K562 (cell line): ENCODE results near the gene THSD8. TPM values are rescaled to one million over a fixed set of nuclear protein-coding genes. Genes with fewer than 3 reads are reported as not detected.

Experiments used
- CHD1 ChIP-seq: fragments of 200-600 bp; sonication (generic); IDR thresholded peaks from one replicate; pipeline ENCODE4 v1.6.1; 2012; ENCODE audit warnings: mild to moderate bottlenecking, moderate library complexity, low read length, inconsistent platforms
- DLX4 ChIP-seq: fragments of 250-450 bp; sonication (Bioruptor Pico); IDR thresholded peaks from 2 replicates; pipeline ENCODE4 v1.6.1; 2021; ENCODE audit warnings: mild to moderate bottlenecking
- HMGN3 ChIP-seq: IDR thresholded peaks from 2 replicates; pipeline ENCODE4 v1.6.1; 2011; ENCODE audit warnings: borderline replicate concordance, low read depth, mild to moderate bottlenecking, mixed read lengths, low read length; ENCODE audit not compliant: insufficient read length; ENCODE audit errors: extremely low read depth
- ID3 ChIP-seq, 2 experiments: fragments of 250-450 bp in 1 of 2; fragments of 450-650 bp in 1 of 2; sonication (Bioruptor Pico) in 1 of 2; IDR thresholded peaks; 2 replicates each; pipeline versions ENCODE4 v1.6.1 to v1.8.0; 2016 to 2021; ENCODE audit warnings: mild to moderate bottlenecking in 2 of 2, moderate library complexity in 2 of 2, missing compliant biosample characterization in 1 of 2, missing genetic modification characterization in 1 of 2
- KLF10 ChIP-seq: fragments of 250-450 bp; sonication (Bioruptor Pico); IDR thresholded peaks from 2 replicates; pipeline ENCODE4 v1.6.1; 2021; ENCODE audit warnings: matching md5 sums
- KLF13 ChIP-seq: fragments of 450-650 bp; IDR thresholded peaks from 2 replicates; pipeline ENCODE4 v1.6.1; 2016; ENCODE audit warnings: missing genetic modification characterization, low read depth, mild to moderate bottlenecking, missing compliant biosample characterization, moderate library complexity, borderline replicate concordance
- NELFE ChIP-seq: IDR thresholded peaks from 2 replicates; pipeline ENCODE4 v1.6.1; 2011; ENCODE audit warnings: mild to moderate bottlenecking; ENCODE audit not compliant: insufficient read depth, insufficient read length
- NFIX ChIP-seq: fragments of 250-450 bp; sonication (Bioruptor Pico); IDR thresholded peaks from 2 replicates; pipeline ENCODE4 v1.4.0; 2020; ENCODE audit warnings: low read depth, mild to moderate bottlenecking, moderate library complexity
- NUFIP1 ChIP-seq: fragments of 450-650 bp; IDR thresholded peaks from 2 replicates; pipeline ENCODE4 v1.6.1; 2018; ENCODE audit not compliant: partially characterized antibody
- RBM25 ChIP-seq: fragments of 200-400 bp; formaldehyde crosslinking; IDR thresholded peaks from 2 replicates; pipeline ENCODE4 v1.6.1; 2018; ENCODE audit warnings: low read length, low read depth, moderate library complexity; ENCODE audit not compliant: severe bottlenecking
- SMAD2 ChIP-seq: fragments of 150-350 bp; IDR thresholded peaks from 2 replicates; pipeline ENCODE4 v1.6.1; 2014; ENCODE audit warnings: low read depth, mild to moderate bottlenecking, low read length
- SNRNP70 ChIP-seq: fragments of 200-400 bp; formaldehyde crosslinking; optimal IDR thresholded peaks from 2 replicates; pipeline ENCODE3; 2017; ENCODE audit warnings: low read depth, low read length
- SREBF2 ChIP-seq: sonication (generic); formaldehyde crosslinking; IDR thresholded peaks from 2 replicates; pipeline ENCODE4 v1.4.0; 2020; ENCODE audit warnings: mild to moderate bottlenecking, missing genetic modification reagents
- TBP ChIP-seq: optimal IDR thresholded peaks from 2 replicates; pipeline ENCODE3; 2011; ENCODE audit warnings: low read depth, low read length, improper control_type of control experiment
- TCF15 ChIP-seq: fragments of 250-450 bp; sonication (Bioruptor Pico); IDR thresholded peaks from 2 replicates; pipeline ENCODE4 v1.8.0; 2022; ENCODE audit warnings: moderate library complexity, mild to moderate bottlenecking, inconsistent platforms
- TEAD1 ChIP-seq, 2 experiments: fragments of 450-650 bp in 1 of 2; sonication (generic) in 1 of 2; formaldehyde crosslinking; IDR thresholded peaks; 2 replicates each; pipeline versions ENCODE4 v1.4.0 to v1.8.0; 2020 to 2022; ENCODE audit warnings: mild to moderate bottlenecking in 2 of 2, missing genetic modification reagents in 1 of 2
- ZC3H4 ChIP-seq: sonication (generic); formaldehyde crosslinking; IDR thresholded peaks from 2 replicates; pipeline ENCODE4 v1.9.0; 2021; ENCODE audit warnings: missing genetic modification reagents, borderline replicate concordance
- ZNF143 ChIP-seq: sonication (generic); formaldehyde crosslinking; IDR thresholded peaks from 2 replicates; pipeline ENCODE4 v1.9.0; 2022; ENCODE audit warnings: mild to moderate bottlenecking, missing genetic modification reagents
- ZNF175 ChIP-seq: fragments of 200-800 bp; sonication (Bioruptor generic); IDR thresholded peaks from 2 replicates; pipeline ENCODE4 v1.6.1; 2016; ENCODE audit warnings: low read depth, mild to moderate bottlenecking, missing genetic modification characterization, missing compliant biosample characterization
- ZNF551 ChIP-seq: fragments of 250-450 bp; sonication (Bioruptor Pico); IDR thresholded peaks from 2 replicates; pipeline ENCODE4 v1.5.0; 2021; ENCODE audit warnings: mild to moderate bottlenecking, moderate library complexity
- ZNF707 ChIP-seq: fragments of 250-450 bp; sonication (Bioruptor Pico); conservative IDR thresholded peaks from 2 replicates; pipeline ENCODE4 v1.8.0; 2022; ENCODE audit warnings: inconsistent platforms, mild to moderate bottlenecking, moderate library complexity
- polyA plus RNA-seq, 8 experiments: library from polyadenylated mRNA; depleted of rRNA in 4 of 8; stranded (reverse) in 5 of 8; unstranded in 3 of 8; fragments of >200 nt; fragmentation: Nextera tagmentation in 2 of 8; fragmentation: Illumina TruSeq in 1 of 8; extraction: Ambion mirVana in 2 of 8; extraction: Trizol in 1 of 8; gene quantifications; 2 replicates each; pipeline versions ENCODE4 v1.2.1 to v1.2.3, GENCODE V29; 2011 to 2014; ENCODE audit warnings: inconsistent platforms in 1 of 8, missing spikeins in 1 of 8
- total RNA-seq, 7 experiments: library from RNA; depleted of rRNA in 6 of 7; stranded (reverse); fragments of >200 nt in 6 of 7; fragmentation: Illumina TruSeq in 2 of 7; extraction: Trizol in 2 of 7; gene quantifications; 2 replicates each; pipeline versions ENCODE4 v1.2.1 to v1.2.3, GENCODE V29; 2011 to 2021; ENCODE audit warnings: low replicate concordance in 1 of 7
- TF ChIP-seq, protein P1 (sequence below), 2 experiments: fragments of 450-650 bp in 1 of 2; sonication (generic) in 1 of 2; formaldehyde crosslinking; conservative IDR thresholded peaks; 2 replicates each; pipeline versions ENCODE4 v1.4.0 to v1.8.1; 2020 to 2022; ENCODE audit warnings: mild to moderate bottlenecking in 1 of 2, missing genetic modification reagents in 1 of 2
- TF ChIP-seq, protein P2 (sequence below): fragments of 450-650 bp; formaldehyde crosslinking; IDR thresholded peaks from 2 replicates; pipeline ENCODE4 v1.4.0; 2020; ENCODE audit warnings: mild to moderate bottlenecking, moderate library complexity

Gene THSD8
- total and polyA plus RNA-seq, 9 of the 15 experiments (the other 6 are each of a cell fraction or from before 2014, with no cell fraction given): 8.4 to 42.4 (median 19.9) TPM; not detected in 2

DNA sequence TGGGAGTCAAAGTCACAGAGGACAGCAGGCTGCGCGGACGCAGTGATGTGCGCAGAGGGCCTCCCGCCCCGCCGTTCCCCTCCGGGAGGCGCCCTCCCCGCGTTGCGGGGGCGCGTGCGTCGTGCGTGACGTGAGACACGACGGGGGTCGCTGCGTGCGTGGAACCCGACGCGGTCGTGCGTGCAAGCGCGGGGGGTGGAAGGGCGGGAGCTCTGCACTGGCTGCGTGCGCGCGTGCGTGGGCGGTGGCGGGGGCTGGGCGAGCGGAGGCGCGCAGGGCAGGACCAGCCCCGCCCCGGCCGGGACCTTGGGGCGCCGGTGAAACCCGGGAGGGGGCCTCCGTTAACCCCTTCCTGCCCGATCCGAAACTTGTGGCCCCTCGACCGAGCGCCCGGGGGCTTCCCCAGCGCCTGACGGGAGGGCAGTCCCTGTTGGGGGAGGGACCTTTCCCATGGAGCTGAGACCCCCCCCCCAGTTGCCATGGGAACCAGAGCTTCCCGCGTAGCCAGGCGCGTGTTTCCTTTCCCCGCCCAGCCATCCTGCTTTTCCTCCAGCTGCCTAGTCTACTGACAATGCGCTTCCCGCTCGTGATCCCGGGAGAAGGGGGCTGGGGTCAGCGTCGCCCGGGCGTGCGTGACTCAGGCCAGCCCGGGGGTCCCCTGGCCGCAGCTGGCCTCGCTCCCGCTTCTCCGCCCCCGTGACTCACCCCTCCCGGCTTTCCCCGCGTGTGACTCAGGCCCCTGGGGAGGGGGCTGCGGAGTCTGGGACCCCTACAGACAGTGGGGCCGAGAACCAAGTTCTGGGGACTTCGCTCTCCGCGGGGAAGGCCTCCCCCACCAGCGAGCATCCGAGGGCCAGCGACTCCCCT is 19.2 kb upstream of the THSD8 start (continued):
- no peak for TF ChIP-seq SMAD2
- no peak for TF ChIP-seq TCF15 (CRISPR knock-in tag)
- TF ChIP-seq ZNF175 (CRISPR knock-in tag): peak; percentile 42; the same call in 1 of the 2 replicates
- no peak for TF ChIP-seq RBM25
- TF ChIP-seq HMGN3: peak; percentile 89
- TF ChIP-seq CHD1: no peak
- TF ChIP-seq KLF13: no peak
- TF ChIP-seq SNRNP70: no peak
- no peak for TF ChIP-seq TBP
- TF ChIP-seq NFIX (CRISPR knock-in tag): no peak
- no peak for TF ChIP-seq ZNF143 (CRISPR knock-in tag)
- TF ChIP-seq ZNF707 (CRISPR knock-in tag): no peak
- no peak for TF ChIP-seq KLF10 (CRISPR knock-in tag)
- no peak for TF ChIP-seq ID3 (CRISPR knock-in tag; IDR thresholded peaks at IDR 0.05)
- peak; percentile 37; the same call in 1 of the 2 replicates for TF ChIP-seq ID3 (tag; IDR thresholded peaks at IDR 0.05)
- no peak for TF ChIP-seq ZNF551 (CRISPR knock-in tag)
- no peak for TF ChIP-seq NELFE
- TF ChIP-seq SREBF2 (CRISPR knock-in tag): no peak
- TF ChIP-seq, protein P1, sequence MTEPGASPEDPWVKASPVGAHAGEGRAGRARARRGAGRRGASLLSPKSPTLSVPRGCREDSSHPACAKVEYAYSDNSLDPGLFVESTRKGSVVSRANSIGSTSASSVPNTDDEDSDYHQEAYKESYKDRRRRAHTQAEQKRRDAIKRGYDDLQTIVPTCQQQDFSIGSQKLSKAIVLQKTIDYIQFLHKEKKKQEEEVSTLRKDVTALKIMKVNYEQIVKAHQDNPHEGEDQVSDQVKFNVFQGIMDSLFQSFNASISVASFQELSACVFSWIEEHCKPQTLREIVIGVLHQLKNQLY (CRISPR knock-in tag; conservative IDR thresholded peaks at IDR 0.05): no peak
- no peak for TF ChIP-seq ZC3H4 (CRISPR knock-in tag)
- no peak for TF ChIP-seq NUFIP1
- TF ChIP-seq, protein P2, sequence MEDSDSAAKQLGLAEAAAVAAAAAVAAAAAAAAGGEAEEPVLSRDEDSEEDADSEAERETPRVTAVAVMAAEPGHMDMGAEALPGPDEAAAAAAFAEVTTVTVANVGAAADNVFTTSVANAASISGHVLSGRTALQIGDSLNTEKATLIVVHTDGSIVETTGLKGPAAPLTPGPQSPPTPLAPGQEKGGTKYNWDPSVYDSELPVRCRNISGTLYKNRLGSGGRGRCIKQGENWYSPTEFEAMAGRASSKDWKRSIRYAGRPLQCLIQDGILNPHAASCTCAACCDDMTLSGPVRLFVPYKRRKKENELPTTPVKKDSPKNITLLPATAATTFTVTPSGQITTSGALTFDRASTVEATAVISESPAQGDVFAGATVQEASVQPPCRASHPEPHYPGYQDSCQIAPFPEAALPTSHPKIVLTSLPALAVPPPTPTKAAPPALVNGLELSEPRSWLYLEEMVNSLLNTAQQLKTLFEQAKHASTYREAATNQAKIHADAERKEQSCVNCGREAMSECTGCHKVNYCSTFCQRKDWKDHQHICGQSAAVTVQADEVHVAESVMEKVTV (CRISPR knock-in tag): no peak
- no peak for TF ChIP-seq DLX4 (CRISPR knock-in tag)
- peak in 1 of 2 experiments; percentile 55; a peak in 2 of 4 replicates for TF ChIP-seq TEAD1 (CRISPR knock-in tag; IDR thresholded peaks at IDR 0.05)
